Measurements from ENCODE around the gene TRPM1.
"Not testable (repeated sequence)": the region's sequence is repeated elsewhere in the genome, so short reads cannot be mapped to it uniquely, and the experiment has no call there.

Gene TRPM1

GRCh38 chr15:31116423-31117030 lies 15.0 kb upstream of the TRPM1 start:
- DNase-seq, result no peak

GRCh38 chr15:31111091-31111647 lies 9.6 kb upstream of the TRPM1 start:
- DNase-seq, result no peak

GRCh38 chr15:31108836-31109235 lies 7.3 kb upstream of the TRPM1 start:
- DNase-seq, result no peak

- DNase-seq, result no peak
These were observed 5.2 kb upstream of the TRPM1 start for GRCh38 chr15:31106495-31107300.

GRCh38 chr15:31104003-31104402 lies 2.5 kb upstream of the TRPM1 start:
- no peak for DNase-seq

- DNase-seq, result no peak
These were observed 1.1 kb upstream of the TRPM1 start for GRCh38 chr15:31102374-31103342.

GRCh38 chr15:31102039-31102321 lies 455 bp upstream of the TRPM1 start:
- no peak for DNase-seq

- DNase-seq, result no peak
These were observed 787 bp downstream of the TRPM1 start for GRCh38 chr15:31100738-31101137.

- no peak for DNase-seq
These were observed 2.4 kb downstream of the TRPM1 start for GRCh38 chr15:31098953-31099740.

- DNase-seq, result no peak
These were observed 3.0 kb downstream of the TRPM1 start for GRCh38 chr15:31098491-31098917.

- DNase-seq, result no peak
These were observed 5.0 kb downstream of the TRPM1 start for GRCh38 chr15:31096563-31096962.

- no peak for DNase-seq
These were observed 10.0 kb downstream of the TRPM1 start for GRCh38 chr15:31091481-31091880.

- DNase-seq, result no peak
These were observed 10.8 kb downstream of the TRPM1 start for GRCh38 chr15:31090766-31091165.

GRCh38 chr15:31089368-31090047 lies 12.0 kb downstream of the TRPM1 start:
- DNase-seq, result no peak

- DNase-seq, result no peak
These were observed 12.7 kb downstream of the TRPM1 start for GRCh38 chr15:31088672-31089367.

GRCh38 chr15:31088041-31088440 lies 13.5 kb downstream of the TRPM1 start:
- DNase-seq, result not testable (repeated sequence)

GRCh38 chr15:31086344-31086743 lies 15.2 kb downstream of the TRPM1 start:
- DNase-seq, result no peak

- DNase-seq, result no peak
These were observed 16.2 kb downstream of the TRPM1 start for GRCh38 chr15:31085359-31085758.

GRCh38 chr15:31084176-31084575 lies 17.3 kb downstream of the TRPM1 start:
- DNase-seq, result no peak

- DNase-seq, result no peak
These were observed 18.1 kb downstream of the TRPM1 start for GRCh38 chr15:31083370-31083780.

- DNase-seq, result no peak
These were observed 18.7 kb downstream of the TRPM1 start for GRCh38 chr15:31082771-31083369.
